Skeletal muscle satellite cell (primary cell): ENCODE results near the gene CROCC2.

Experiments
- H3K27me3 ChIP-seq: 2 replicates; pipeline ENCODE4 v1.7.0; 2013; ENCODE audit warnings: low read length; ENCODE audit not compliant: control insufficient read depth, insufficient read depth
- H3K36me3 ChIP-seq: 2 replicates; pipeline ENCODE4 v1.7.0; 2013; ENCODE audit warnings: mild to moderate bottlenecking, control low read depth, low read length; ENCODE audit not compliant: insufficient read depth
- H3K4me1 ChIP-seq: 2 replicates; pipeline ENCODE4 v1.7.0; 2013; ENCODE audit warnings: low read length; ENCODE audit not compliant: control insufficient read depth, insufficient read depth
- H3K4me2 ChIP-seq: 2 replicates; pipeline ENCODE4 v1.7.0; 2013; ENCODE audit warnings: mild to moderate bottlenecking, low read length
- H3K4me3 ChIP-seq: 2 replicates; pipeline ENCODE4 v1.7.0; 2013; ENCODE audit warnings: low read length
- H3K9ac ChIP-seq: 2 replicates; pipeline ENCODE4 v1.7.0; 2013; ENCODE audit warnings: mild to moderate bottlenecking, low read depth, low read length, moderate library complexity
- H3K9me3 ChIP-seq: replicated peaks from 2 replicates; pipeline ENCODE4 v1.7.0; 2013; ENCODE audit warnings: mild to moderate bottlenecking, control low read depth, low read length

The CROCC2 gene

DNA sequence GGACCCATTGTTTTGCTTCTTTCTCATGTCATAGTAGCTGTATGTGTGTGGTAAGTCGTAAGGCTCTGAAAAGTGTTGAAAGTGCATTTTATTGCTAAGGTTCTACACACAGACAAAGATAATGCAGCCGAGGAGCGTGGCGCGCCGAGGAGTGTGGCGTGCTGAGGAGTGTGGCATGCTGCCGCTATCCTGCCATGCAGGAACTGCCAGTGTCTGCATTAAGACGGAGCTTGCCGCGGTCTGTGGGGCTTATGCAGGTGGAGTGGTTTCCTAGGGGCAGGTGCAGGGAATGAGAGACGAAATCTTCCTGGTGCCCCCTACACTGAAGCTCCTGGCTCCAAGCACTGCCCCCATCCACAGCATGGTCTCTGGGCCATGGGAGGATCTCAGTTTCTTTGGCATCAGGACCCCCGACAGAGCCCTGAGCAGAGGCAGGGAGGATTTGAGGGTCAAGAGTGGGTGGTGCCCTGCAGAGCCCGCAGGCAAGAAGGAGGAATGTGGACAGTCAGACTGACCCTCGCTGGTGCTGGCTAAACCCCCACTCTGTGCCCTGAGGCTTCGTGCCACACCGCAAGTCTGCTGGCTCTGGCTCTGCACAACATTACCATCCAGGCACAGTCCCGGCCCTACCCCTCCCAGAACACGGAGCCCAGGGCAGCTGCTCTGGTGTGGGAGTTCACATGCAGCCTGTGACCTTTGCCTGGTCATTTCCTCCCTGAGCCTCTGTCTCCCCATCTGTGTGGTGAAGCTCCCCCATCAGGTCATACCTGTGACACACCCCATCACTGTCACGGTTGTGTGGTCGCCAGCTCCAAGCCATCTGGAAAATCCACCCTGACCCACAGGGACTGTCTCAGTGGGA is 95.5 kb downstream of the CROCC2 start:
- Histone ChIP-seq H3K4me1 (peaks cover 43% of the 10 kb centered on the region), H3K27me3 (no peaks in the 10 kb centered on the region), H3K9ac (no peak overlapping the region), H3K9me3 (peaks cover 10% of the 10 kb centered on the region), H3K4me3 (peak overlapping the region; percentile 21), H3K4me2 (peak overlapping the region; percentile 98), H3K36me3 (peaks cover 36% of the 10 kb centered on the region)

DNA sequence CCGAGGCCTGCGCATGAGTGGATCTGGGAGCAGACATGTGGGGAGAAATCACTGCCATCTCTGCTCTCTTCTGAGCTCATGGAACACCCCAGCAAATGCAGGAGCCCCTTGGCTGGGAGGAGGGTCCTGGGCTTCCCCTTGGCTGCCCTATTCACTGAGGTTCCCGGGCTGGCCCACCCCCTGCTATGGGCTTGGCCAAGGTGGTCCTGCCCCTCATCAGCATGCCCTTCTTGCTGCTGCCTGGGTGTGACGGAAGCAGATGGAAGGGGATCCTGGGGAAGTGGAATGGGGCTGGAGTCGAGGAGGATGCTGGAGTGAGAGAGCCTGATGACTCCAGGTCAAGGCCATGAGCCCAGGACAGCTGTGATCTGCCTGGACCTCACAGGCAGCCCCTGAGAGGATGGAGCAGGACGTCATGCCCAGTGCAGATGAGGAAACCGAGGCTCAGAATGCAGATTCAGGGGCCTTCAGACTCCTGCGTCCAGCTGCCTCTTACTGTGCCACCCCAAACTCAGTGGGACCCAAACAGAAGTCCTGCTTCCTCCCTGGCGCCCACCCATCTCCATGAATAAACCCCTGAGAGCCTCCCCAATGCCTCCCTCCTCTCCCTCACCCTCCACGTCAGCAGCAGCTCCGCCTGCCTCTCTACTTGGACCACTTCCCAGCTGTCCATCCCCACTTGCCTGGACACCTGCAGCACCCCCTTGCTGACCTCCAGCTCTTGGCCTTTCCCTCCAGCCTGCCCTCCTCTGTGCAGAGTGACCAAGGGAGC is 96.3 kb downstream of the CROCC2 start:
- no peaks in the 10 kb centered on the region for H3K27me3 ChIP-seq
- H3K9ac ChIP-seq, result no peak overlapping the region
- H3K4me1 ChIP-seq, result peaks cover 35% of the 10 kb centered on the region
- H3K36me3 ChIP-seq, result peaks cover 36% of the 10 kb centered on the region
- H3K4me2 ChIP-seq, result no peak overlapping the region
- no peak overlapping the region for H3K4me3 ChIP-seq
- peaks cover 10% of the 10 kb centered on the region for H3K9me3 ChIP-seq

DNA sequence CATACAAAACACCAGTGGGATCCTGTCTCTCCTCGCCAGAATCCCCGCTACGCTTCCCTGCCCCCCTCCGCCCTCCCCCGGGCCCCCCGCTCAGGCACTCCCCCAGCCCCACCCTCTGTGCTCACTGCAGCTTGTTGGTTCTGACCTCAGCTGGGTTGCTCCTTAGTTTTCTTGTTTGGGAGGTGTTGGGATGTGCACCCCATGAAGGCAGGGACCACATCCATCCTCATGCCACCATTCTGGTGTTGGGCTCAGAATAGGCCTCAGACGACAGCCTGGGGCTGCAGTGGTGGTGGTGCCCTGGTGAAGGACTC is 96.9 kb downstream of the CROCC2 start:
- H3K9ac ChIP-seq, result no peak overlapping the region
- H3K9me3 ChIP-seq, result peaks cover 10% of the 10 kb centered on the region
- H3K27me3 ChIP-seq, result no peaks in the 10 kb centered on the region
- peaks cover 34% of the 10 kb centered on the region for H3K4me1 ChIP-seq
- no peak overlapping the region for H3K4me3 ChIP-seq
- peaks cover 36% of the 10 kb centered on the region for H3K36me3 ChIP-seq
- no peak overlapping the region for H3K4me2 ChIP-seq

DNA sequence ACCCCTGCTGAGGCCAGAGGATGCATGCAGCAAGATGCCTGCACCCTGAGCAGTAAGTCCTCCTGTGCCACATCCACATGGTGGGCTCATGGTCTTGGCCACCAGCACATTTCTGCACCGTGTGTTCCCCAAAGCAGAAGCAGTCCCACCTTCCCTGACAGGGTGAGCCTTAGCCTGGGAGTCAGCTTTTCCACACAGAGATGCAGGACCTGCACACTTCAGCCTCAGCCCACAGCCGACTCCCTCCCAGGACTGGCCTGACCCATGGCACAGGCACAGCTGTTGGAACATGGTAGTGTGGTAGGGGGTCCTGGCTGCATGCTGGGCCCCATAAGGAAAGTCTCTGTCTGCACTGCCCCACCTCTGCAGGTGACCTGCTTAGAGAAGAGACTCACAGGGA is 97.2 kb downstream of the CROCC2 start:
- no peak overlapping the region for H3K4me3 ChIP-seq

DNA sequence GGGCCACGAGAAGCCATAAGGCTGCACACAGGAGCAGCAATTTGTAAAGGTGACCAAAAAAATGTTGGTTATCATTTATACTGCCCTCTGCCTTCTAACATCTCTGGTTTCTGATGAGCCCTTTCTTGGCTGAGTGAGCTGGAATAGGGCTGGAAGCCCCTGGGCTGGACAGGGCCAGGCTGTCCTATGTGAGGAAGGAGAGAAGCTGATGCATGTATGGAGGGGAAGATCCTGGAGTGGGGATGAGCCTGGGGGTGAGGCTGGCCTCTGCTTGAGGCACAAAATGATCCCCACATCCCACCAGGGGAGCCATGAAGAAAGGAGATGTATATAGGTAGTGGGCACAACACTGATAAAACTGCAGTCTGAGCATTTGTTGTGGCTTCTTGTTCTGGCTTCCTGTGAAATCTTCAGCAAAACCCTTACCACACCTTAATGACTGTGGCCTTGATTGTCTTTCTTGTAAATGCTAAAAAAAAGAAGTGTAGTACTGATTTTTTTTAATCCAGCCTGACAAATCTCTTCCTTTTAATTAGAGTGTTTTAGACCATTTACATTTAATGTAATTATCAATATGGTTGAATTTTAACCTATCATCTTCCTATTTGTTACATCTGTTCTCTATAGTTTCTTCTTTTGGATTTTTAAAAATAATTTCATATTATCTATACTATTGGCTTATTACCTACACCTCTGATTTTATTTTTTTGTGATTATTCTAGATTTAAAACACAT is 97.9 kb downstream of the CROCC2 start:
- Histone ChIP-seq H3K36me3 (peaks cover 36% of the 10 kb centered on the region), H3K9ac (no peak overlapping the region), H3K4me2 (no peak overlapping the region), H3K4me3 (no peak overlapping the region), H3K9me3 (peaks cover 10% of the 10 kb centered on the region), H3K27me3 (no peaks in the 10 kb centered on the region), H3K4me1 (peaks cover 39% of the 10 kb centered on the region)

More for the DNA sequence above, 97.2 kb downstream of the CROCC2 start:
- peaks cover 36% of the 10 kb centered on the region for H3K36me3 ChIP-seq
- H3K4me1 ChIP-seq, result peaks cover 33% of the 10 kb centered on the region
- no peaks in the 10 kb centered on the region for H3K27me3 ChIP-seq
- H3K9ac ChIP-seq, result no peak overlapping the region
- peaks cover 10% of the 10 kb centered on the region for H3K9me3 ChIP-seq
- H3K4me2 ChIP-seq, result no peak overlapping the region

DNA sequence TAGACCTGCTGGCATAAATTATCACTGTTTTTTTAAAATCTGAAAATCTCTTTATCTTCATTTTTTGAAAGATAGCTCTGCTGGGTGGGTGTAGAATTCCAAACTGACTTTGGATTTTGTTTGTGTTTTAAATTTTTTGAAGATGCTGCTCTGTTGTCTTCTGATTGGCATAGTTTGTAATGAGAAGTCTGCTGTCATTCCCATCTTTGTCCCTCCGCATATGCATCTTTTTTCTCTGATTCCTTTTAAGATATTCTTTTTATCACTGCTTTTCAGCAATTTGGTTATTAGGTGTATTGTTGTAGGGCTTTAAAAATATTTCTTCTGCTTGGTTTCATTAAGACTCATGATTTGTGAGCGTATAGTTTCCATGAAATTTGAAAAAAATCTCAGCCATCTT is 99.4 kb downstream of the CROCC2 start:
- no peaks in the 10 kb centered on the region for H3K27me3 ChIP-seq
- peaks cover 29% of the 10 kb centered on the region for H3K36me3 ChIP-seq
- no peak overlapping the region for H3K4me2 ChIP-seq
- no peak overlapping the region for H3K4me3 ChIP-seq
- peaks cover 10% of the 10 kb centered on the region for H3K9me3 ChIP-seq
- no peak overlapping the region for H3K9ac ChIP-seq
- H3K4me1 ChIP-seq, result peaks cover 44% of the 10 kb centered on the region

DNA sequence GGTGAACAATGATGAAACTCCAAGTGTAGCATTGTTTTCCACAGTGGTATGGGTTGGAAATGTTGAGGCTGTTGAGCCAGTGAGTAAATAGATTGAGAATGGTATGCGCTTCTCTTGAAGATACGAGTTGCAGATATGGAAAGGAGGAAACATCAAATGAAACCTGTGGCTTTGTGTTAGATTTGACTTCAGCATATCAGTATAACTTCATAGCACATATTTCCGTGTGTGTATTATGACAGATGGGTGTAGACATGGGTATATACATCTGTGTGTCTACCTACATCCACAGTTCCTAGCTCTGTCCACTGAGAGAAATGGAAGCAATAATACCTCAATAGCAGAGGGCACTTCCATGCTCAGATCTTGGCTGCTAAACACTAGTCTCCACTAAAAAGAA is 100.3 kb downstream of the CROCC2 start:
- Histone ChIP-seq H3K9me3 (peaks cover 10% of the 10 kb centered on the region), H3K4me2 (no peak overlapping the region), H3K4me3 (no peak overlapping the region), H3K9ac (no peak overlapping the region), H3K27me3 (no peaks in the 10 kb centered on the region), H3K36me3 (peaks cover 21% of the 10 kb centered on the region), H3K4me1 (peaks cover 39% of the 10 kb centered on the region)

DNA sequence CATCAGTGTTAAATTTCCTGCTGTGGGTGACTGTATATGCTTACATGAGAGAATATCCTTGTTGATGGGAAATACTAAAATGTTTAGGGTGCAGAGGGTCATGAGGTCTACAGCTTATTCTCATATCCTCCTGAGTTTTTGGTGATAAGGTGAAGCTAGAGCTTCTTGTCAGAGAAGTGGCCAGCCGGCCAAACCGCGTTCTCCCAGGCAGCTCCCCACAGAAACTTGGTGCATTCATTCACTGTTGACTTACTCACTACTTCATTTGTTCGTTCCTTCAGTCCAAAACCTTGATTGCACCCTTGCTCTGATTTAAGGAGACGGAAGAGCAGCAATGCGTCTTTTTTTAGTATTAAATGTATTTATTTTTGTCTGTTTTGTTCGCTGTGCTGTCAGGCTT is 101.0 kb downstream of the CROCC2 start:
- H3K27me3 ChIP-seq, result no peaks in the 10 kb centered on the region
- H3K36me3 ChIP-seq, result peaks cover 17% of the 10 kb centered on the region
- H3K9ac ChIP-seq, result no peak overlapping the region
- H3K4me1 ChIP-seq, result peaks cover 32% of the 10 kb centered on the region
- no peak overlapping the region for H3K4me3 ChIP-seq
- peaks cover 10% of the 10 kb centered on the region for H3K9me3 ChIP-seq
- no peak overlapping the region for H3K4me2 ChIP-seq

DNA sequence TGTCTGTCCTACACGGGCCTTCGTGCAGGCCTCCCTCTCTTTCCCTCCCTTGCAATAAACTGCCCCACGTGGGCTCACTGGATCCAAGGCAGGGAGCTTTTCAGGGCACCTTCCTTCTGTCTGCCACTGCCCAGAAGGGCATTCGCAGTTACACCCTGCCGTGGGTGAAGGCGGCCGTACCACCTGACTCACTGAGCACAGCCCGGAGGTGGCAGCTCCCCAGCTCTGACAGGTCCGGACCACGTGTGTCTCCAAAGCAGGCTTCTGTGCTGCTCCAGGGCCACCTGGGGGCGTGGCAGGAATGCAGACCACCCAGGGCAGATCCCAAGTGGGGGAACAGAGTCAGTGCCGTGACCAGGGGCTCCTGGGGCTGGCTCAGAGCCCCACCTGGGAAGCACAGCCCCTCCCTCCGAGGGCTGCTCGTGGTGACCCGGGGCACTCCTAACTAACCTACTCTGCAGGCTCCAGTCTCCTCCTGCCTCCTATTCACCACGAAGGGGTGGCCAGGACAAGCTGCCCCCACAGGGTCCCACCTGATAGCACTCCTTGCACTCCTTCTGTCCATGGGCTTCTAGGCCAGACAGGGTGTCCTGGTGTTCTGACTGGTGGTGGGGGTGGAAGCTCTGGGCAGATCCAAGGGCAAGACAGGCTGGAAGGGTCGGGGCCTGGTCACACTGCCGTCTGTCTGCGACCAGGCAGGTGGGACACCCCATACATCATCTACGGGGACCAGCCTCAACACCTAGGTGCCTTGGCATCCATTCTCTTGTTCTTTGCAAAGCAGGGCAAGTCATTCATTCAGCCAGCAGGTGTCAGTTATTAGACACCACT is 102.0 kb downstream of the CROCC2 start:
- H3K9me3 ChIP-seq, result peaks cover 10% of the 10 kb centered on the region
- H3K4me3 ChIP-seq, result no peak overlapping the region
- H3K9ac ChIP-seq, result no peak overlapping the region
- H3K27me3 ChIP-seq, result no peaks in the 10 kb centered on the region
- H3K36me3 ChIP-seq, result peaks cover 12% of the 10 kb centered on the region
- no peak overlapping the region for H3K4me2 ChIP-seq
- peaks cover 29% of the 10 kb centered on the region for H3K4me1 ChIP-seq

DNA sequence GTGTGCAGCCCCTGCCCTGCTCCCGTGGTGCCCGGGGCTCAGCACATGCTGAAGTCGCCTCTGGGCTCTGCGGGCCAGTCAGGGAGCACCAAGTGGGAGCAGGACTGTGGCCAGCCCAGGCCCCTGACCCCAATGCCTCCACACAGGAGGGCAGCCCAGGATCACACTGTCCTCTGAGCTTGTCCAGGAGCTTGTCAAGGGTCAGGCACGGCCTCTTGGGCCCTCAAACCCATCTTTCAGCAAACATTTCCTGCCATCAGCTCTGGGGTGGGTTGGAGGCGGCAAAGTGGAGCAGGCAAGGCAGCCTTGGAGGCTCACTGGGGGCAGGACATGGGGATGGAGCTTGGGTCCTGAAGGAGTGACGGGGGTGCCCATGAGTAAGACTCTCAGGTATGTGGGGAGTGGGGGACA is 102.6 kb downstream of the CROCC2 start:
- Histone ChIP-seq H3K4me1 (peaks cover 29% of the 10 kb centered on the region), H3K4me2 (no peak overlapping the region), H3K9ac (no peak overlapping the region), H3K4me3 (no peak overlapping the region), H3K36me3 (peaks cover 6% of the 10 kb centered on the region), H3K9me3 (peaks cover 6% of the 10 kb centered on the region), H3K27me3 (no peaks in the 10 kb centered on the region)

DNA sequence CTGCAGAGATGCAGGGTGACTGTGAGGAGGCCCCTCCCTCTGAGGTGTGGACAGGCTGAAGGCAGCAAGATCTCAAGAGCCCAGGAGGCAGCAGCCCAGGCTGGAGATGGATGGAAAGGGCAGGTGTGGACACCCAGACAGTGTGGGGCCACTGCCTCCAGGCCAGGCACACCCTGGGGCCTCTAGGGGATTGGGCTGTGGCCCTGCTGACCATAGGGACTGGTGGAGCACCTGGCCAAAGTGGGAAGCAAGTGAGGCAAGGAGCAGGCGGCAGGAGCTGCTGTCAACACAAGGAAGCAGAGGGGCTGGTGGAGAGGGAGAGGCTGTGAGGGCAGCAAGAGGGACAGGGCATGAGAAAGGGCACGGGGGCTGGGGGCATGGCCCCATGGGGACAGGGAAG is 103.1 kb downstream of the CROCC2 start:
- no peaks in the 10 kb centered on the region for H3K27me3 ChIP-seq
- H3K4me3 ChIP-seq, result peak overlapping the region; percentile 66
- peak overlapping the region; percentile 67 for H3K9ac ChIP-seq
- H3K36me3 ChIP-seq, result peaks cover 3% of the 10 kb centered on the region
- H3K4me2 ChIP-seq, result peak overlapping the region; percentile 87
- H3K9me3 ChIP-seq, result peaks cover 2% of the 10 kb centered on the region
- H3K4me1 ChIP-seq, result peaks cover 29% of the 10 kb centered on the region
